K562 (cell line): Measurements from ENCODE around the gene CAMK1D. TPM values are rescaled to one million over a fixed set of nuclear protein-coding genes. Genes with fewer than 3 reads are reported as not detected.

ENCODE experiments used
- ATAC-seq: fragments of 200-7000 bp; cut with Tn5 transposase; 3 replicates; pipeline ENCODE4 v1.9.1; 2020; ENCODE audit warnings: moderate library complexity
- BruUV-seq: library from RNA; stranded (reverse); fragments of 400-500 nt; replicated peaks from 2 replicates; lab custom pipeline; 2021; lab: Mats Ljungman, UMichigan
- CTCF ChIA-PET: fragments of 300-600 bp; formaldehyde crosslinking; extraction: SDS; loops from one replicate; lab custom pipeline; 2021; ENCODE audit warnings: low intra/inter-chr PET ratio; lab: Yijun Ruan, JAX
- POLR2A ChIA-PET: fragments of 300-600, 350-650 bp; sonication (Branson Sonifier 250); formaldehyde crosslinking; extraction: SDS; loops from one replicate; lab custom pipeline; 2021; ENCODE audit warnings: antibody characterized with exemption, inconsistent platforms; lab: Yijun Ruan, JAX
- DNase-seq, 4 experiments: peaks; one replicate each; pipeline versions ENCODE4 v3.0.0 to v3.0.0-alpha.2; 2011 to 2018; ENCODE audit warnings: low spot score in 3 of 4, mixed read lengths in 3 of 4; ENCODE audit errors: extremely low read depth in 1 of 4
- FAIRE-seq: peaks from 2 replicates; lab custom pipeline; 2011; peaks lifted over from hg19 to GRCh38; lab: Jason Lieb, UNC
- H2AFZ ChIP-seq: 2 replicates; pipeline ENCODE4 v1.6.0; 2011; ENCODE audit warnings: low read depth, low read length, control low read depth, inconsistent platforms
- H3K27ac ChIP-seq: fragments of 200-600 bp; 3 replicates; pipeline ENCODE4 v1.8.0; 2011; ENCODE audit warnings: low read depth, mild to moderate bottlenecking, control low read depth, inconsistent platforms, low read length, moderate library complexity, mixed read lengths; ENCODE audit errors: extremely low read depth
- H3K27me3 ChIP-seq, 2 experiments: fragments of 300-600 bp in 1 of 2; 2 replicates in 1 of 2; 3 replicates in 1 of 2; pipeline versions ENCODE4 v1.6.0 to v1.8.0; 2011; ENCODE audit warnings: inconsistent platforms in 2 of 2, low read length in 2 of 2, mild to moderate bottlenecking in 1 of 2, mixed read lengths in 1 of 2, moderate library complexity in 1 of 2; ENCODE audit not compliant: control insufficient read depth in 2 of 2, insufficient read depth in 2 of 2
- H3K36me3 ChIP-seq: fragments of 300-600 bp; 3 replicates; pipeline ENCODE4 v1.8.0; 2011; ENCODE audit warnings: mild to moderate bottlenecking, low read length, inconsistent platforms; ENCODE audit not compliant: control insufficient read depth, insufficient read depth
- H3K4me1 ChIP-seq, 2 experiments: fragments of 200-600 bp in 1 of 2; replicated peaks in 1 of 2; 2 replicates in 1 of 2; 3 replicates in 1 of 2; pipeline versions ENCODE4 v1.5.1 to v1.8.0; 2011; ENCODE audit warnings: inconsistent platforms in 2 of 2, low read length in 2 of 2, mild to moderate bottlenecking in 1 of 2, mixed read lengths in 1 of 2, moderate library complexity in 1 of 2; ENCODE audit not compliant: control insufficient read depth in 2 of 2, insufficient read depth in 2 of 2
- H3K4me2 ChIP-seq: 2 replicates; pipeline ENCODE4 v1.6.1; 2011; ENCODE audit warnings: low read length, control low read depth, inconsistent platforms, mixed read lengths; ENCODE audit not compliant: insufficient read depth
- H3K4me3 ChIP-seq: fragments of 200-600 bp; sonication (generic), shearing (Covaris generic); 2 replicates; pipeline ENCODE4 v1.5.1; 2016; ENCODE audit warnings: control low read depth, inconsistent platforms
- H3K79me2 ChIP-seq: fragments of 200-600 bp; 3 replicates; pipeline ENCODE4 v1.8.0; 2011; ENCODE audit warnings: low read length, inconsistent platforms; ENCODE audit not compliant: control insufficient read depth, insufficient read depth
- H3K9ac ChIP-seq, 2 experiments: 2 replicates each; pipeline versions ENCODE4 v1.6.0 to v1.6.1; 2011; ENCODE audit warnings: low read depth in 2 of 2, low read length in 2 of 2, control low read depth in 1 of 2, inconsistent platforms in 1 of 2, mild to moderate bottlenecking in 1 of 2, mixed read lengths in 1 of 2; ENCODE audit not compliant: insufficient read depth in 1 of 2
- H3K9me1 ChIP-seq: one replicate; pipeline ENCODE4 v1.6.0; 2011; ENCODE audit warnings: inconsistent platforms, mild to moderate bottlenecking, low read length, moderate library complexity; ENCODE audit not compliant: control insufficient read depth, insufficient read depth
- H3K9me3 ChIP-seq: replicated peaks from 2 replicates; pipeline ENCODE4 v1.5.1; 2011; ENCODE audit warnings: low read depth, low read length, inconsistent platforms; ENCODE audit not compliant: control insufficient read depth, insufficient read depth
- H4K20me1 ChIP-seq: replicated peaks from 2 replicates; pipeline ENCODE4 v1.6.1; 2011; ENCODE audit warnings: low read length, inconsistent platforms, mixed read lengths; ENCODE audit not compliant: control insufficient read depth, insufficient read depth
- BRCA1 ChIP-seq, 2 experiments: fragments of 450-650 bp in 1 of 2; sonication (generic) in 1 of 2; formaldehyde crosslinking in 1 of 2; IDR thresholded peaks; 2 replicates each; pipeline versions ENCODE4 v1.5.0 to v1.6.1; 2017 to 2020; ENCODE audit warnings: mild to moderate bottlenecking in 1 of 2, missing genetic modification reagents in 1 of 2
- CBFB ChIP-seq: sonication (generic); formaldehyde crosslinking; IDR thresholded peaks from 2 replicates; pipeline ENCODE4 v1.4.0; 2020; ENCODE audit warnings: mild to moderate bottlenecking, missing genetic modification reagents
- FIP1L1 ChIP-seq: fragments of 200-400 bp; formaldehyde crosslinking; IDR thresholded peaks from 2 replicates; pipeline ENCODE4 v1.6.1; 2018; ENCODE audit warnings: mild to moderate bottlenecking, low read depth, low read length; ENCODE audit not compliant: poor library complexity, severe bottlenecking
- MTA1 ChIP-seq: fragments of 450-650 bp; IDR thresholded peaks from 2 replicates; pipeline ENCODE4 v1.6.1; 2017; ENCODE audit warnings: borderline replicate concordance
- NELFE ChIP-seq: IDR thresholded peaks from 2 replicates; pipeline ENCODE4 v1.6.1; 2011; ENCODE audit warnings: mild to moderate bottlenecking; ENCODE audit not compliant: insufficient read depth, insufficient read length
- POLR3G ChIP-seq: IDR thresholded peaks from 2 replicates; pipeline ENCODE4 v1.6.1; 2011; ENCODE audit not compliant: insufficient read length, insufficient replicate concordance; ENCODE audit errors: extremely low read depth
- RBM25 ChIP-seq: fragments of 200-400 bp; formaldehyde crosslinking; IDR thresholded peaks from 2 replicates; pipeline ENCODE4 v1.6.1; 2018; ENCODE audit warnings: low read length, low read depth, moderate library complexity; ENCODE audit not compliant: severe bottlenecking
- RCOR1 ChIP-seq, 2 experiments: IDR thresholded peaks; 2 replicates each; pipeline ENCODE4 v1.6.1; 2012; ENCODE audit warnings: low read depth in 2 of 2, low read length in 2 of 2, borderline replicate concordance in 1 of 2, improper control_type of control experiment in 1 of 2
- YY1 ChIP-seq, 3 experiments: IDR thresholded peaks; 2 replicates each; pipeline ENCODE4 v1.6.1; 2011; ENCODE audit warnings: low read length in 2 of 3, mild to moderate bottlenecking in 2 of 3, moderate library complexity in 2 of 3, borderline replicate concordance in 1 of 3, control low read depth in 1 of 3, low read depth in 1 of 3; ENCODE audit not compliant: insufficient read depth in 3 of 3, insufficient replicate concordance in 2 of 3, control insufficient read depth in 1 of 3, insufficient read length in 1 of 3; ENCODE audit errors: extremely low read depth in 1 of 3
- ZNF184 ChIP-seq: sonication (generic); formaldehyde crosslinking; IDR thresholded peaks from 2 replicates; pipeline ENCODE4 v1.5.0; 2020; ENCODE audit warnings: missing genetic modification reagents
- ZNF253 ChIP-seq: fragments of 250-450 bp; sonication (Bioruptor Pico); conservative IDR thresholded peaks from 2 replicates; pipeline ENCODE4 v1.6.1; 2021; ENCODE audit warnings: mild to moderate bottlenecking
- ZNF699 ChIP-seq: fragments of 250-450 bp; sonication (Bioruptor Pico); IDR thresholded peaks from 2 replicates; pipeline ENCODE4 v1.8.0; 2021; ENCODE audit warnings: mild to moderate bottlenecking, moderate library complexity; ENCODE audit not compliant: insufficient replicate concordance
- WGBS: fragments of 100-300 bp; shearing (Covaris generic); methylation state at CpG from one replicate; pipeline ENCODE4 v1.1.6; 2016; ENCODE audit warnings: low coverage, mixed read lengths; ENCODE audit not compliant: insufficient coverage; ENCODE audit errors: missing lambda C conversion rate; 5-methylcytosine and 5-hydroxymethylcytosine counted together
- in situ Hi-C: fragments of 300-500 bp; cut with MboI; formaldehyde crosslinking; loops from 4 replicates; pipeline ENCODE4 v1.15.0; 2018; ENCODE audit warnings: inconsistent platforms, mixed read lengths
- intact Hi-C: fragments of 100-400 bp; cut with micrococcal nuclease; formaldehyde crosslinking; loops from 2 replicates; pipeline ENCODE4 v1.14.2; 2022
- polyA plus RNA-seq, 8 experiments: library from polyadenylated mRNA; depleted of rRNA in 4 of 8; stranded (reverse) in 5 of 8; unstranded in 3 of 8; fragments of >200 nt; fragmentation: Nextera tagmentation in 2 of 8; fragmentation: Illumina TruSeq in 1 of 8; extraction: Ambion mirVana in 2 of 8; extraction: Trizol in 1 of 8; gene quantifications; 2 replicates each; pipeline versions ENCODE4 v1.2.1 to v1.2.3, GENCODE V29; 2011 to 2014; ENCODE audit warnings: inconsistent platforms in 1 of 8, missing spikeins in 1 of 8
- total RNA-seq, 7 experiments: library from RNA; depleted of rRNA in 6 of 7; stranded (reverse); fragments of >200 nt in 6 of 7; fragmentation: Illumina TruSeq in 2 of 7; extraction: Trizol in 2 of 7; gene quantifications; 2 replicates each; pipeline versions ENCODE4 v1.2.1 to v1.2.3, GENCODE V29; 2011 to 2021; ENCODE audit warnings: low replicate concordance in 1 of 7
- TF ChIP-seq, protein P1 (sequence below), 2 experiments: fragments of 450-650 bp in 1 of 2; sonication (generic) in 1 of 2; formaldehyde crosslinking; conservative IDR thresholded peaks; 2 replicates each; pipeline versions ENCODE4 v1.4.0 to v1.8.1; 2020 to 2022; ENCODE audit warnings: mild to moderate bottlenecking in 1 of 2, missing genetic modification reagents in 1 of 2
- TF ChIP-seq, protein P2 (sequence below): fragments of 450-650 bp; formaldehyde crosslinking; IDR thresholded peaks from 2 replicates; pipeline ENCODE4 v1.4.0; 2020; ENCODE audit warnings: mild to moderate bottlenecking
- TF ChIP-seq, protein P3 (sequence below): fragments of 250-450 bp; sonication (Bioruptor Pico); IDR thresholded peaks from 2 replicates; pipeline ENCODE4 v1.5.0; 2020; ENCODE audit warnings: mild to moderate bottlenecking, borderline replicate concordance
- TF ChIP-seq, protein P4 (sequence below): conservative IDR thresholded peaks from 2 replicates; pipeline ENCODE4 v1.6.1; 2011; ENCODE audit warnings: low read depth, mild to moderate bottlenecking, low read length; ENCODE audit not compliant: control insufficient read depth

The CAMK1D gene
- total and polyA plus RNA-seq, 9 of the 15 experiments (the other 6 are each of a cell fraction or from before 2014, with no cell fraction given) = 0.12 to 0.24 (median 0.20) TPM; not detected in 5

DNA sequence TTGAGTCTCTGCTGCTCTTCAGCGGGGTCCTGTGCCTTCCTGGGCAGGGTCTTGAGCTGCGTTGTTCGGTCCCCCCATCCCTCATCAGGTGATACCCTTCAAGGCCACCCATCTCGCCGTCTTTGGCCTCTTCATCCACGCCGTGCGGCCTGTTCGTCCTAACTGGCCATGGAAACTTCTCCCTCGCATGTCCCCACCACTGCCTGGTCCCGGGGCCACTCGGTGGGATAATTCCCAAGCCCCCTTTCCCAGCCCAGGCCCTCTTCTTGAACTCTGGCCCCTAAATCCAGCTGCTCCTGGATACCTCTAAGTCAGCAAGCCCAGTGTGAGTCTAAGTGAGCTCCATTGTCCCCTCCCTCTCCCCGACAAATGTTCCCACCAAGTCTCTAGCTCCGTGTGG, 74.5 kb downstream of the CAMK1D start:
- in situ Hi-C loops (no loop called here), intact Hi-C loops (no loop called here)
- Histone ChIP-seq H3K4me3 (no peak overlapping the region), H3K9me1 (no peaks in the 10 kb centered on the region), H3K9me3 (no peaks in the 10 kb centered on the region), H3K27me3 (peaks cover 19 to 71% of the 10 kb centered on the region in 2 experiments), H2AFZ (no peak overlapping the region), H4K20me1 (no peaks in the 10 kb centered on the region), H3K9ac (no peak overlapping the region), H3K27ac (no peak overlapping the region), H3K4me1 (no peaks in the 10 kb centered on the region), H3K79me2 (no peaks in the 10 kb centered on the region), H3K4me2 (no peak overlapping the region), H3K36me3 (no peaks in the 10 kb centered on the region)
- CTCF ChIA-PET = no interaction called here
- WGBS = 1% methylated on average over 13 of the region's 14 CpGs
- ATAC-seq = no peak
- no peak for DNase-seq
- BruUV-seq = no TSS peak
- POLR2A ChIA-PET = no interaction called here
- no peak for FAIRE-seq
- TF ChIP-seq, protein P1, sequence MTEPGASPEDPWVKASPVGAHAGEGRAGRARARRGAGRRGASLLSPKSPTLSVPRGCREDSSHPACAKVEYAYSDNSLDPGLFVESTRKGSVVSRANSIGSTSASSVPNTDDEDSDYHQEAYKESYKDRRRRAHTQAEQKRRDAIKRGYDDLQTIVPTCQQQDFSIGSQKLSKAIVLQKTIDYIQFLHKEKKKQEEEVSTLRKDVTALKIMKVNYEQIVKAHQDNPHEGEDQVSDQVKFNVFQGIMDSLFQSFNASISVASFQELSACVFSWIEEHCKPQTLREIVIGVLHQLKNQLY (CRISPR knock-in tag; conservative IDR thresholded peaks at IDR 0.05) = no peak
- TF ChIP-seq, protein P2, sequence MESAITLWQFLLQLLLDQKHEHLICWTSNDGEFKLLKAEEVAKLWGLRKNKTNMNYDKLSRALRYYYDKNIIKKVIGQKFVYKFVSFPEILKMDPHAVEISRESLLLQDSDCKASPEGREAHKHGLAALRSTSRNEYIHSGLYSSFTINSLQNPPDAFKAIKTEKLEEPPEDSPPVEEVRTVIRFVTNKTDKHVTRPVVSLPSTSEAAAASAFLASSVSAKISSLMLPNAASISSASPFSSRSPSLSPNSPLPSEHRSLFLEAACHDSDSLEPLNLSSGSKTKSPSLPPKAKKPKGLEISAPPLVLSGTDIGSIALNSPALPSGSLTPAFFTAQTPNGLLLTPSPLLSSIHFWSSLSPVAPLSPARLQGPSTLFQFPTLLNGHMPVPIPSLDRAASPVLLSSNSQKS (CRISPR knock-in tag) = no peak
- TF ChIP-seq YY1 (IDR thresholded peaks at IDR 0.05; ENCODE audit: borderline replicate concordance in 1 of 3, control insufficient read depth in 1 of 3, extremely low read depth in 1 of 3, insufficient read depth in 3 of 3, insufficient read length in 1 of 3, insufficient replicate concordance in 2 of 3, low read depth in 1 of 3, low read length in 2 of 3) (no peak), RCOR1 (IDR thresholded peaks at IDR 0.05; ENCODE audit: borderline replicate concordance in 1 of 2, low read depth in 2 of 2, low read length in 2 of 2) (no peak), NELFE (no peak), BRCA1 (IDR thresholded peaks at IDR 0.05) (no peak), BRCA1 (CRISPR knock-in tag; IDR thresholded peaks at IDR 0.05) (no peak), ZNF253 (no peak), FIP1L1 (no peak), CBFB (CRISPR knock-in tag) (no peak), MTA1 (no peak), POLR3G (no peak), RBM25 (no peak), ZNF699 (CRISPR knock-in tag) (no peak), ZNF184 (CRISPR knock-in tag) (no peak)
- TF ChIP-seq, protein P3, sequence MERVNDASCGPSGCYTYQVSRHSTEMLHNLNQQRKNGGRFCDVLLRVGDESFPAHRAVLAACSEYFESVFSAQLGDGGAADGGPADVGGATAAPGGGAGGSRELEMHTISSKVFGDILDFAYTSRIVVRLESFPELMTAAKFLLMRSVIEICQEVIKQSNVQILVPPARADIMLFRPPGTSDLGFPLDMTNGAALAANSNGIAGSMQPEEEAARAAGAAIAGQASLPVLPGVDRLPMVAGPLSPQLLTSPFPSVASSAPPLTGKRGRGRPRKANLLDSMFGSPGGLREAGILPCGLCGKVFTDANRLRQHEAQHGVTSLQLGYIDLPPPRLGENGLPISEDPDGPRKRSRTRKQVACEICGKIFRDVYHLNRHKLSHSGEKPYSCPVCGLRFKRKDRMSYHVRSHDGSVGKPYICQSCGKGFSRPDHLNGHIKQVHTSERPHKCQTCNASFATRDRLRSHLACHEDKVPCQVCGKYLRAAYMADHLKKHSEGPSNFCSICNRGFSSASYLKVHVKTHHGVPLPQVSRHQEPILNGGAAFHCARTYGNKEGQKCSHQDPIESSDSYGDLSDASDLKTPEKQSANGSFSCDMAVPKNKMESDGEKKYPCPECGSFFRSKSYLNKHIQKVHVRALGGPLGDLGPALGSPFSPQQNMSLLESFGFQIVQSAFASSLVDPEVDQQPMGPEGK (CRISPR knock-in tag) = no peak
- TF ChIP-seq, protein P4, sequence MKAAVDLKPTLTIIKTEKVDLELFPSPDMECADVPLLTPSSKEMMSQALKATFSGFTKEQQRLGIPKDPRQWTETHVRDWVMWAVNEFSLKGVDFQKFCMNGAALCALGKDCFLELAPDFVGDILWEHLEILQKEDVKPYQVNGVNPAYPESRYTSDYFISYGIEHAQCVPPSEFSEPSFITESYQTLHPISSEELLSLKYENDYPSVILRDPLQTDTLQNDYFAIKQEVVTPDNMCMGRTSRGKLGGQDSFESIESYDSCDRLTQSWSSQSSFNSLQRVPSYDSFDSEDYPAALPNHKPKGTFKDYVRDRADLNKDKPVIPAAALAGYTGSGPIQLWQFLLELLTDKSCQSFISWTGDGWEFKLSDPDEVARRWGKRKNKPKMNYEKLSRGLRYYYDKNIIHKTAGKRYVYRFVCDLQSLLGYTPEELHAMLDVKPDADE = no peak
